ENCODE data around the gene ARAP2.

Gene ARAP2

DNA sequence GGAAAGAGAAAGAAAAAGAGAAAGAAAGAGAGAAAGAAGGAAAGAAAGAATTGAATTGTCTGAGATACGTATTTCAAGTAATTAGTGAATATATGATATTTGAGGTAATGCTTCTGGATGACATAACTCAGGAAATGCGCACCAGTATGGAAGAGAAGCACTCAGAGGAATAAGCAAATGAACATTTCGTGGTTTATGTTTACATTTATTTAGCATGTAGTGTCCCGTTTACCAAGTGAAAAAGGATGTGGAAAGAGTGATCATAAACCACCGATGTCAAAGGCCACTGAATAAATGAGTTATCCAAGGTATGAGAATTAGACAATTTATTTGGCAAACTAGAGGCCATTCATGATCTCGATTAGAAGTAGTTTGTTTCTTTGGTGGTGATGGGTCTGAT is 200.4 kb downstream of the ARAP2 start:
- Histone ChIP-seq H3K9me3 (ENCODE audit: insufficient read depth, low read depth, low read length) (no peaks in the 10 kb centered on the region), H3K4me1 (ENCODE audit: insufficient read depth, low read length) (no peaks in the 10 kb centered on the region), H3K36me3 (ENCODE audit: insufficient read depth, low read depth, low read length) (no peaks in the 10 kb centered on the region), H3K4me3 (ENCODE audit: low read length) (no peak overlapping the region), H3K9ac (ENCODE audit: low read depth, low read length) (no peak overlapping the region), H3K27me3 (ENCODE audit: insufficient read depth, low read length) (no peaks in the 10 kb centered on the region), H3K27ac (ENCODE audit: low read length) (no peak overlapping the region)

DNA sequence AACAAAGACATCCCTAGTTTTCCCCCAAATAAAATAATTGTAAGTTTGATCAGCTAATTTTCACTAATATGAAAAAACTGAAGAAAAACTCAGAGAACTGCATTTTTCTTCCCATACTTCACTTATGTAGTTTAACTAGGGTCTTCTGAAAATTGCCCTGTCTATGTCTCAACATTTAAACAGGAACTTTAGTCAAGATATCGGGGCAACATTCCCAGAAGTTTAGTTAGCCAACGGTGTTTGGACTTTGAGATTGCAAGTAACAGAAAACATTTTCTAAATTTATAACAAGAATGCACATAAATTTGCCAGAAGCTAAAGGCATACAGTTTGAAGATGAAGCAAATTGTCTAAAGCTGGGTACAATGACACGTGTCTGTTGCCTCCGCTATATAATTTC is 201.1 kb downstream of the ARAP2 start:
- H3K9ac ChIP-seq (ENCODE audit: low read depth, low read length): no peak overlapping the region
- no peaks in the 10 kb centered on the region for H3K9me3 ChIP-seq (ENCODE audit: insufficient read depth, low read depth, low read length)
- no peak overlapping the region for H3K4me3 ChIP-seq (ENCODE audit: low read length)
- H3K27ac ChIP-seq (ENCODE audit: low read length): no peak overlapping the region
- no peaks in the 10 kb centered on the region for H3K36me3 ChIP-seq (ENCODE audit: insufficient read depth, low read depth, low read length)
- H3K4me1 ChIP-seq (ENCODE audit: insufficient read depth, low read length): no peaks in the 10 kb centered on the region
- H3K27me3 ChIP-seq (ENCODE audit: insufficient read depth, low read length): no peaks in the 10 kb centered on the region

DNA sequence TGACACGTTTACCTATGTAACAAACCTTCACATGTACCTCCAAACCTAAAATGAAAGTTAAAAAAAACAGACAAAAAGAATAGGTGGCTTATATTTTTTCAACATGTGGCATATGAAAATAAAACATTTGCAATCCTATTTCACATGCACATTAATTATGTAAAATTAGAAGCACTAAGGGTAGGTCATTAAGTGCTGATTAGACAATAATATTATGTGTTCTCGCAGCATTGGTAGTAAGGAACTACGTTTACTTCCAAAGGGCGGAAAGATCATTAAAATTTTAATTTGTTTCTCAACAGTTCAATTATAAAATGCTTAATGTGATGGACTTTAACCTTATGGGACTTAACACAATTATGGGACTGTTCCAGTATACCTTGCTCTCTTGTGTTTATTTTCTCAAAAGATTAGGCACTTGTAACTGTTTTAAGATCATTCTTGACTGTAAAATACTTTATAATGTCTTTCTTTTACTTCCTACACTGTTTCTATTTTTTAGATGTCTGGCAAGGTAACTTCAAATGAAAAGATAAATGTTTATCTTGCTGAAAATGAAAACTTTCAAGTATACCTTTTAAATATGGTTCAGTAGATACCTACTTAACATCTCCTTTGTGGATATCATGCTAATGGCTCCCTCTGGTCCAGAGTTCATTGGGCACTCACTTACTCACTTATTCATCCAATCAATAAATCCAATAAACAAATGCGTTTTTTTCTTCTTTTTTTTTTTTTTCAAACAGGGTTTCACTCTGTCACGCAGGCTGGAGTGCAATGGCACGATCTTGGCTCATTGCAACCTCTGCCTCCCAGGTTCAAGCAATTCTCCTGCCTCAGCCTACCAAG is 202.0 kb downstream of the ARAP2 start:
- no peaks in the 10 kb centered on the region for H3K36me3 ChIP-seq (ENCODE audit: insufficient read depth, low read depth, low read length)
- no peak overlapping the region for H3K27ac ChIP-seq (ENCODE audit: low read length)
- no peaks in the 10 kb centered on the region for H3K27me3 ChIP-seq (ENCODE audit: insufficient read depth, low read length)
- H3K9me3 ChIP-seq (ENCODE audit: insufficient read depth, low read depth, low read length): no peaks in the 10 kb centered on the region
- no peak overlapping the region for H3K4me3 ChIP-seq (ENCODE audit: low read length)
- H3K9ac ChIP-seq (ENCODE audit: low read depth, low read length): no peak overlapping the region
- no peaks in the 10 kb centered on the region for H3K4me1 ChIP-seq (ENCODE audit: insufficient read depth, low read length)

DNA sequence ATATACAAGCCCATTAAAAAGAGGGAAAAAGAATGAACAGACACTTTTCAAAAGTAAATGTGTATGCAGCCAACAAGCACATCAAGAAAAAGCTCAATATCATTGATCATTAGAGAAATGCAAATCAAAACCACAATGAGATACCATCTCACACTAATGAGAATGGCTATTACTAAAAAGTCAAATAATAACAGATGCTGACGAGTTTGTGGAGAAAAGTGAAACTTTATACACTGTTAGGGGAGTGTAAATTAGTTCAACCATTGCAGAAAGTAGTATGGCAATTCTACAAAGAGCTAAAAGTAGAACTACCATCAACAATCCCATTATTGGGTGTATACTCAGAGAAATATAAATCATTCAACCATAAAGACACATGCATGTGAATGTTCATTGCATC is 203.0 kb downstream of the ARAP2 start:
- H3K4me3 ChIP-seq (ENCODE audit: low read length): no peak overlapping the region
- no peak overlapping the region for H3K27ac ChIP-seq (ENCODE audit: low read length)
- no peaks in the 10 kb centered on the region for H3K9me3 ChIP-seq (ENCODE audit: insufficient read depth, low read depth, low read length)
- H3K9ac ChIP-seq (ENCODE audit: low read depth, low read length): no peak overlapping the region
- H3K27me3 ChIP-seq (ENCODE audit: insufficient read depth, low read length): no peaks in the 10 kb centered on the region
- no peaks in the 10 kb centered on the region for H3K36me3 ChIP-seq (ENCODE audit: insufficient read depth, low read depth, low read length)
- no peaks in the 10 kb centered on the region for H3K4me1 ChIP-seq (ENCODE audit: insufficient read depth, low read length)

DNA sequence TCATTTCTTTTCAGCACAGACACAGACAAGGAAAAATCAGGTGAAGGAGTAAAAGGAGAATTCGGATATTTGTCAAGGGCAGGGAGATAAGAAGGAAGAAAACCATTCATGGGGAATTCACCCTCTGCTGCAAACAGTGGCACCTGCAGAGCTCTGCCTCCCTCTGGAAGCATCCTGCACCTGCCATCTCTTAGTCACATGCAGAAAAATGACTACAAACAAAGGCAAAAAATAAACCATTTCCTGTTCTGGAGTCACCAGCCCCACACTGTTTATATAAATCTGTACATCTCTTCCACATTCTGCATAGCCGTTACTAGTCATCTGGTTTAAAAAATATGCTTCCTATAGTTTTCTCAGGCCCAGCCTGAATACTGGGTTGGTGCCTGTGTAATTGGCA is 205.3 kb downstream of the ARAP2 start:
- no peaks in the 10 kb centered on the region for H3K27me3 ChIP-seq (ENCODE audit: insufficient read depth, low read length)
- H3K36me3 ChIP-seq (ENCODE audit: insufficient read depth, low read depth, low read length): no peaks in the 10 kb centered on the region
- H3K4me1 ChIP-seq (ENCODE audit: insufficient read depth, low read length): no peaks in the 10 kb centered on the region
- H3K27ac ChIP-seq (ENCODE audit: low read length): no peak overlapping the region
- no peak overlapping the region for H3K9ac ChIP-seq (ENCODE audit: low read depth, low read length)
- no peak overlapping the region for H3K4me3 ChIP-seq (ENCODE audit: low read length)
- no peaks in the 10 kb centered on the region for H3K9me3 ChIP-seq (ENCODE audit: insufficient read depth, low read depth, low read length)

DNA sequence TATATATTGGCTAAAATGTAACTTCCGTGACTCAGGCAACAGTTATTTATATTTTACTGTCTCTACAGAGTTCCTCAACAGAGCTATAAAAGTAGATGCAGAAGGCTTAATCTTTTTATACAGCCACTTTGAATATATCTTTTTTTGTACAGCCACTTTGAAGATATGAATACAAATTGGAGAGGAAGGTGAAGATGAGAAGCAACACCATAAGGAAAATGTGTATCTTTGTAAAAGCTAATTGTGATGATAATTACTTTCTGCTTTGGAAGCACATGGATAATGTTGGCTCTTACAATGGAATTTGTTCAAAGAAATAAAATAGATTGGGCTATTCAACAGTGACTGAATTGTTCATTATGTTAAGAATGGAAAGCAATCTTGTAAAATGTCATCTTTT is 205.8 kb downstream of the ARAP2 start:
- no peaks in the 10 kb centered on the region for H3K27me3 ChIP-seq (ENCODE audit: insufficient read depth, low read length)
- no peak overlapping the region for H3K27ac ChIP-seq (ENCODE audit: low read length)
- no peak overlapping the region for H3K9ac ChIP-seq (ENCODE audit: low read depth, low read length)
- H3K4me3 ChIP-seq (ENCODE audit: low read length): no peak overlapping the region
- no peaks in the 10 kb centered on the region for H3K9me3 ChIP-seq (ENCODE audit: insufficient read depth, low read depth, low read length)
- H3K4me1 ChIP-seq (ENCODE audit: insufficient read depth, low read length): no peaks in the 10 kb centered on the region
- H3K36me3 ChIP-seq (ENCODE audit: insufficient read depth, low read depth, low read length): no peaks in the 10 kb centered on the region

DNA sequence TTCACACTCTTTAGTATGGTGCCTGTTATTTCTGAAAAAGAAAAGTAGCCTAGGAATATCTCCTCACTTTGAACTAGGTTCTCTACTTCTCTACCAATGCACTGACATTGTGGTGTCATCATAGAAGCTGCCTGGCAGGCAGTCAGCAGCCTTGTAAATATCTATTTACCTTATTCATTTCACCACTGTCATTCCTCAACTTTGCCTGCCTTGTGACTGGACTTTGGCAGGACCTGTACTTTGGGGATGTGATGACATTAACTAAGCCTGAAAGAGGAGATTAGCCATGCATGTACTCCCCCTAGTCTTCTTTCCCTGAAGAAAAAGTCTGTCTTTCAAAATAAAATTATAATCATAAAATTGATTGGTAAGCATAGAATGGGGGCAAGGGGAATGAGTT is 207.2 kb downstream of the ARAP2 start:
- no peak overlapping the region for H3K4me3 ChIP-seq (ENCODE audit: low read length)
- H3K27me3 ChIP-seq (ENCODE audit: insufficient read depth, low read length): no peaks in the 10 kb centered on the region
- no peak overlapping the region for H3K9ac ChIP-seq (ENCODE audit: low read depth, low read length)
- H3K27ac ChIP-seq (ENCODE audit: low read length): no peak overlapping the region
- H3K36me3 ChIP-seq (ENCODE audit: insufficient read depth, low read depth, low read length): no peaks in the 10 kb centered on the region
- H3K4me1 ChIP-seq (ENCODE audit: insufficient read depth, low read length): no peaks in the 10 kb centered on the region
- H3K9me3 ChIP-seq (ENCODE audit: insufficient read depth, low read depth, low read length): no peaks in the 10 kb centered on the region

DNA sequence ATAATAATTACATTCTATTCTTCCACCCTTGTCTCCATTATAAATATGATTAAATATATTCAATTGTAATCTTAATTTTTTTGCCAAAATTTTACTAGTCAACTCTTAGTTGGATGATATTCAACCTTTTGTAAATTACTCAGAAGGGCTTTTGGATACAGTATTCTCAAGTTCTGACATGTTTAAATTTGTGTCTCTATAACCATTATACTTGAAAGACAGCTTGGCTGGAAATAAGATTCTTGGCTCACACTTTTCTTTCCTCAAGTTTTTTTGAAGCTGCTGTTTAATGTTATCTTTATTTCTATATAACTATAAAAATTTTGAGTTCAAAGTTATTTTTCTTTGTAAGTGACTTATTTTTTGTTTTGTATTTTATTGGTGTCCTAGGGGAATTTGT is 214.4 kb downstream of the ARAP2 start:
- H3K9ac ChIP-seq (ENCODE audit: low read depth, low read length): no peak overlapping the region
- H3K9me3 ChIP-seq (ENCODE audit: insufficient read depth, low read depth, low read length): no peaks in the 10 kb centered on the region
- no peak overlapping the region for H3K4me3 ChIP-seq (ENCODE audit: low read length)
- peaks cover 13% of the 10 kb centered on the region for H3K4me1 ChIP-seq (ENCODE audit: insufficient read depth, low read length)
- no peaks in the 10 kb centered on the region for H3K36me3 ChIP-seq (ENCODE audit: insufficient read depth, low read depth, low read length)
- no peak overlapping the region for H3K27ac ChIP-seq (ENCODE audit: low read length)
- no peaks in the 10 kb centered on the region for H3K27me3 ChIP-seq (ENCODE audit: insufficient read depth, low read length)

DNA sequence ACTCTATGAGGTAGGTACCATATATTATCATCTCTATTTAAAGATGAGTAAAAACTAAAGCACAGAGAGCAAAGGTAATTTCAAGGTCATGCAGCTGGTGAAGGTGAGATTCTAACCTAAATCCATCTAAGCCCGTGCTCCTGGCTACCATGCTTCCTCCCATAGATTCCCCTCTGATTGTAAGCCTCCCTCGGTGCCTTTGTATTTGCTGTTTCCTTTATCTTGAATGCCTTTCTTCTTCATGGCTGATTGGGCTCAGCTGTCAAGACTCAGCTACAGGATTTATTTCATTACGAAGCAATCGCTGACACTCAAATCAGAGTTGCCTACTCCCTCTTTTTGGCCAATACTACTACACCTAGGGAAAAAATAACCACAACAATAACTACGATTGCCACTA is 217.1 kb downstream of the ARAP2 start:
- H3K9ac ChIP-seq (ENCODE audit: low read depth, low read length): no peak overlapping the region
- H3K4me1 ChIP-seq (ENCODE audit: insufficient read depth, low read length): peaks cover 13% of the 10 kb centered on the region
- H3K36me3 ChIP-seq (ENCODE audit: insufficient read depth, low read depth, low read length): no peaks in the 10 kb centered on the region
- H3K27ac ChIP-seq (ENCODE audit: low read length): no peak overlapping the region
- no peaks in the 10 kb centered on the region for H3K27me3 ChIP-seq (ENCODE audit: insufficient read depth, low read length)
- no peaks in the 10 kb centered on the region for H3K9me3 ChIP-seq (ENCODE audit: insufficient read depth, low read depth, low read length)
- no peak overlapping the region for H3K4me3 ChIP-seq (ENCODE audit: low read length)

DNA sequence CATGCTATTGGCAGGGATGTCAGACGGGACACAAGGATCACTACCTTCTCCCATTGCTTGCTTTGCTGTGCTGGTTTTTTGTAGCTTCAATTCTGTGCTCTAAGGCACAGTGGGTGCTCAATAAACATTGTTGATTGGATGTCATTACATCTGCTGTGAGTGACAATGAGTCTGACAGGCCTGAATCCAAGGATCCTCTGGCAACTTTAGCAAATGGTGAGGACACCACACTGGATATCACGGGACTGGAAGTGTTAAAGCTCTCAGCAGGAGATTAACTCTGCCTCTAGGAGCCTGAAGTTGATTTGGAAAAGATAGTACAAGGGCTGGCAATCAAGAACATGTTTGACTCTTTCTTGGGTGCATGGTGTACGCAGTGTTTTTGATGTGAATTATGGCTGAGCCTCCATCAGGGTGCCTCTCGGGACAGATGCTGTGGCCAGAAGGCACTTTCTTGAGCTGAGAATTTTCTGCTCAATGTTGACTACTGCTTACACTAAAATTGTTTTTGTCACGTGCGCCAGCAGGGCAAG is 217.9 kb downstream of the ARAP2 start:
- no peaks in the 10 kb centered on the region for H3K36me3 ChIP-seq (ENCODE audit: insufficient read depth, low read depth, low read length)
- H3K27ac ChIP-seq (ENCODE audit: low read length): no peak overlapping the region
- no peaks in the 10 kb centered on the region for H3K27me3 ChIP-seq (ENCODE audit: insufficient read depth, low read length)

DNA sequence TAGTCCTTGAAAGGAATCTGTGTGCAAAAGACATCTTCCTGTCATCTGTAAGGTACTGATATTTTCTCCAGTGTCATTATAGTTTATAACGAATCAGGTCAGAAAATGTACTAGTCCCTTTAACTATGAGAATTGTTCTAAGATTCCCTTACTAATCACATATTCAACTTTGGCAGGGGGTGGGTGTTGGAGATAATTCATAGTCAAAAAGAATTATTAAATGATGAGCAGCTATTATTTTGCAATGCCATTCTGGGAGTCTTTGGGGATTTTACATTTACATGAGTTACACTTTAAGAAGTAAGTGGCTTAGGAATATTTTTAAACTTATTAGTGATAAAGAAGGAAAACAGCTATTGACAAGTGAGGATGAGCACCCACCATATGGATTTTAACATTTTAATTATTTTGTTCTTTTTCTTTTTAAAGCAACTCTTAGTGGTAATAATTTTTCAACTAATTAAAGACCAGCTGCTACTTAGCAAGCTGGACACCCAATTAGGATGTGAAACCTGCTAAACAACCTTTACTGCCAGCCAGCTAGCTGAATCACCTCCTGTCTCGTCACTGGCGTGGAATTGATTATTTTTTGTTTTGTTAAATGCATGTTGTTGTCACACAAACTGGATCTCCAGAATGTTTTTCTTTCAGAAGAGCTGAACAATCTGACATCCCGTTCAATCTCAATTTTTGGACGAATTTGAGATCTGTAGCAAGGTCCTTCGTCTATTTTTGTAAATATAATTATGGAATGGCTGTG is 219.2 kb downstream of the ARAP2 start:
- H3K4me3 ChIP-seq (ENCODE audit: low read length): no peak overlapping the region
- H3K27me3 ChIP-seq (ENCODE audit: insufficient read depth, low read length): no peaks in the 10 kb centered on the region
- peaks cover 13% of the 10 kb centered on the region for H3K4me1 ChIP-seq (ENCODE audit: insufficient read depth, low read length)
- no peaks in the 10 kb centered on the region for H3K9me3 ChIP-seq (ENCODE audit: insufficient read depth, low read depth, low read length)
- H3K27ac ChIP-seq (ENCODE audit: low read length): no peak overlapping the region
- H3K9ac ChIP-seq (ENCODE audit: low read depth, low read length): no peak overlapping the region
- no peaks in the 10 kb centered on the region for H3K36me3 ChIP-seq (ENCODE audit: insufficient read depth, low read depth, low read length)

More for the DNA sequence above, 217.9 kb downstream of the ARAP2 start:
- H3K4me3 ChIP-seq (ENCODE audit: low read length): no peak overlapping the region
- no peaks in the 10 kb centered on the region for H3K9me3 ChIP-seq (ENCODE audit: insufficient read depth, low read depth, low read length)
- H3K9ac ChIP-seq (ENCODE audit: low read depth, low read length): no peak overlapping the region
- H3K4me1 ChIP-seq (ENCODE audit: insufficient read depth, low read length): peaks cover 13% of the 10 kb centered on the region

DNA sequence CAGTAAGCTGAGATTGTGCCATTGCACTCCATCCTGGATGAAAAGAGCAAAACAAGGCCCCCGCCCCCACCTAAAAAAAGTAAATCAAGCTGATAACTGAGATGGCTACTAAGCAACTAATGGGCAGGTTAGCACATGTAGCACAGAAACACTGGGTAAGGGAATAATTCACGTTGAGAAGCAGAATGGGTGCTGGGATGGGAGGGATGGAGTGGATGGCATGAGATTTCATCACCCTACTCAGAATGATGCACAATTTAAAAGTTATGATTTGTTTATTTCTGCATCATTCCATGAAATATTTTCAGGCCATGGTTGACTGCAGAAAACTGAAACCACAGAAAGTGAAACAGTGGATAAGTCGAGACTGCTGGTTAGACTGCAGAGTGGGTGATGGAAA is 224.0 kb downstream of the ARAP2 start:
- H3K4me1 ChIP-seq (ENCODE audit: insufficient read depth, low read length): no peaks in the 10 kb centered on the region
- no peaks in the 10 kb centered on the region for H3K9me3 ChIP-seq (ENCODE audit: insufficient read depth, low read depth, low read length)
- no peak overlapping the region for H3K27ac ChIP-seq (ENCODE audit: low read length)
- no peaks in the 10 kb centered on the region for H3K27me3 ChIP-seq (ENCODE audit: insufficient read depth, low read length)
- H3K9ac ChIP-seq (ENCODE audit: low read depth, low read length): no peak overlapping the region
- no peak overlapping the region for H3K4me3 ChIP-seq (ENCODE audit: low read length)
- H3K36me3 ChIP-seq (ENCODE audit: insufficient read depth, low read depth, low read length): no peaks in the 10 kb centered on the region
